NCI-H2196 (cell line): Measurements from ENCODE around the gene STUM.
"Not testable (repeated sequence)": the region's sequence is repeated elsewhere in the genome, so short reads cannot be mapped to it uniquely, and the experiment has no call there.

Experiments
- DNase-seq: peaks from one replicate; lab custom pipeline; 2025; ENCODE audit not compliant: unreplicated experiment; lab: John Stamatoyannopoulos, UW

The STUM gene

DNA sequence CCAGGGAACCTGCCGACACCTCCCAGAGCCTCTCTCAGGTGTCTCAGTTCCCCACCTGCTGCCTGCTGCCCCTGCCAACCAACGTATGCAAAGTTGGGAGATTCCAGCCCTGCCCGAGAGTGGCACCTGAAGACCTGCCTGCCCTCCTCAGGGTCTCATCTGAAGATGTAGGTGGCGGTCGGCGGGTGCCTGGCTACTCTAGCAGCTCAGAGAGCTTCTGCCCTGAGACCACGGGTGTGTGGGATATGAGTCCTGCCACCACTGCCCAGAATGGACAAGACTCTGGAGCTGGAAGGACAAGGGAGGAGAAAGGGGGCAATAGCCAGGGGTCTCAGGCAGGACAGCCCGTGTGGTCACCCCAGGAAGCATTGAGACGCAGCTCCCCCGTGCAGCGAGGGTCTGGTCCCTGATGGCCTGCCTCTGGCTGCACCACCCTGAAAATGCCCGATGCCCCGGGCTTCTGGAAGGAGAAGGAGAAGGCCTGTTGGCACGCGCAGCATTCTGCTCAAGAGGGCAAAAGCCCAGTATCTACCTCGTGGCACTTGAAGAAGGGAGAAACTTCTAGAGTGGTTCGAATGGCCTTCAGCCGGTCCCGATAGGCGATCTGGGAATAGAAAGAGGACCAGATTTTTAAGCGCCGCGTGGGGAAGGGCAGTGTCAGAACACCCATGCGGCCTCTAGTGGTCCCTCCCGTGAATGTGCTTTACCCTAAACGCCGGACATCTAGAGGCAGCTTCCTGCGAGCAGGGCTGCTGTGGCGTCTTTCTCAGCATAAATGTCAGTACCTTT lies 88.8 kb downstream of the STUM start:
- DNase-seq, result no peak

GRCh38 chr1:226638001-226638601 lies 89.5 kb downstream of the STUM start:
- no peak for DNase-seq

DNA sequence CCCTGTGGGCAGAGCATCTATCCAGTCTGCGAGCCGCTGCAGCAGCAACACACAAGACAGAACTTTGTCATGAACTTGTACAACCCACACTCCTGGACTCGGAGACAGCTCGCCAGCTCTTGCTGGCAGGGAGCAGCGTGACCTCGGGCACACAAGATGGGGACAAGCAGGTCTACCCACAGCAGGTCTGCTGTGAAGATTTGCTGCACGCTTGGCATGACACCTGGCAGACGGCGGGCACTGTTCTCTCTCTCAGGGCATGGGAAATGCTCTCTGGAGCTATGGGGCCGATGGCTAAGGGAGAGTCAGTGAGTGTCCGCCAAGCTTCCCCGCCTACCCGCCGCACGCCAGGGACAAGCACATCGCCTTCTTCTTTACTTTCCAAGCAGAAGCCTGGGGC lies 90.0 kb downstream of the STUM start:
- DNase-seq, result no peak

DNA sequence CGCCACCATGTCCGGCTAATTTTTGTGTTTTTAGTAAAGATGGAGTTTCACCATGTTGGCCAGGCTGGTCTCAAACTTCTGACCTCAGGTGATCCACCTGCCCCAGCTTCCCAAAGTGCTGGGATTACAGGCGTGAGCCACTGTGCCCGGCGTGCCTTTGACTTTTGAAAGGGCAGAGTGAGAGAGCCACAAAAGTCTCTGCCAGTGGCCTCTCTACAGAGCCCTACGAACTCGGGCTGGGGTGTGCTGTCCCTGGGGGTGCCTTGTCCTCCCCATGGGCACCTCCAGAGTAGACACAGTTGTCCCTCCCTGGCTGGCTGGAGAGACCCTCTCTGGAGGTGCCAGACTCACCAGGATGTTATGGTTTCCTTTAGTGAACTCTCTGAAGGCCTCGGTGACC lies 90.6 kb downstream of the STUM start:
- not testable (repeated sequence) for DNase-seq

GRCh38 chr1:226639631-226640061 lies 91.1 kb downstream of the STUM start:
- DNase-seq, result no peak

DNA sequence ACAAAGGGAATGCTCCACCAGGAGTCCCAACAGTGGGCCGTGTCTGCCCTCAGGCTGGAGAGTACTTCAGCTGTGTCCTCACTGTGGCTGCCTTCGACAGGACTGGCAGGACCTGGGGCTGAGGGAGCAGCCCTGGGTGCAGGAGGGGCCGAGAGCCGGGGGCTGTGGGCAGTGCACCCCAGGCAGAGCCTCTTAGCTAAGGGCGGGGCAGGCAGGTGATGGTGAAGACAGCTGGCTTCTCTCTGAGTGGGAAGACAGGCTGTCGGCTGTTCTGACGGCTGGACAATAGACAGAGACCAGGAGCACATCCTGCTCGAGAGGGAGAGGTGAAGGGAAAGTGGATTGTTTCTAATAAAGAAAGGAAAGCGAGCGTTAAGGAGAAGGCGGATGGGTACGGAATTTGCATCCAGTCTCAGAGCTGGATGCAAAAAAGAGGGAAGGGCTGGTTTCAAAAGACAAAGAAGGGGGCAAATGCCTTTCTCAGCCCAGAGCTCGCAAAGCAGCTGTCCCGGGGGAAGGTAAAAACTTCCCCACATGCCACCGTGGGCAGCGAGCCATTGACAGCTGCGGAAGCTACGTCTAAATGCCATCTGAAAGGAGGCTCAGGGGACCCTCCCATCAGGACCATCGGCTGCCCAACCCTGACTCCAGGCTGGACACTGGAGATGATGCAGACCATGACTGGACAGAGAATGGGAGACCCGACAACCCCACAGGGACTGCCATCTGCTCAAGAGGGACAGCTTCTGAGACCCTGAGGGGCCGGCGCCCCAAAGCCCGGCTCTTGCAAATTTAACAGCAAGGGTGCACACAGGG lies 92.0 kb downstream of the STUM start:
- no peak for DNase-seq

GRCh38 chr1:226641671-226642231 lies 93.2 kb downstream of the STUM start:
- DNase-seq, result no peak

DNA sequence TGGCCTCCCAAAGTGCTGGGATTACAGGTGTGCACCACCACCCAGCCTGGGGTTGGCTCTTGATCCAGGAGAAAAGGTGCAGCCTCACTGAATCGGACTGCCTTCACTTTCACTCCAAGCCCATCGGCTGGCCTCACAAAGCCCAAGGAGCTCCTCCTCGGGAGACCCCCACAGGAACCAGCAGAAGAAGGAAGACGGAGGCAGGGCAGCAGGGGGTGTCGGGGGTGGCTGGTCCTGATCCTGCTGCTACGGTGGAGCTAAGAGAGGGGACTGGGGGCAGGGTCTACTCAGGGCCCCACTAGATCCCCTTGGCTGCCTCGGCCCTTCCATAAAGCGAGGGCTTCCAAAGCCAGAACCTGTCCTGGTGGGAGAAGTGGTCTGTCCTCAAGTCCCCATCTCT lies 93.9 kb downstream of the STUM start:
- no peak for DNase-seq

DNA sequence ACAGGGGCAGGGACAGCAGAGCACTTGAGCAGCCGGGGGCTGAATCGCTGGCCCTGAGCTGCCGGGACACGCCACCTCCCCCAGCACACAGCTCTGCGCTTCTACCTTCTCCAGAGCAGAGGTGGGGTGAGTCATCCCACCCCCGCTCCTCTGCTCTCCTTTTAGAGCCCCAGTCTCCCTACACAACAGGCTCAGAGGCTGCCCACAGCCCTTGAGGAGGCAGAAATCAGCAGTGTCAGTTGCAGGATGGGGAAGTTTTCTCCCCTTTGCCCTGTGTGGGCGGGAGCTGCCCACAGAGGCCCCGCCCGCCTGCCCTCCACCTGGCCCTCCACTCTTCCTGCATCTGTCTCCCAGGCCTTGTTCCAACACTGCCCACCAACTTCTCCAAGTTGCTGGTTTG lies 94.6 kb downstream of the STUM start:
- DNase-seq, result no peak

DNA sequence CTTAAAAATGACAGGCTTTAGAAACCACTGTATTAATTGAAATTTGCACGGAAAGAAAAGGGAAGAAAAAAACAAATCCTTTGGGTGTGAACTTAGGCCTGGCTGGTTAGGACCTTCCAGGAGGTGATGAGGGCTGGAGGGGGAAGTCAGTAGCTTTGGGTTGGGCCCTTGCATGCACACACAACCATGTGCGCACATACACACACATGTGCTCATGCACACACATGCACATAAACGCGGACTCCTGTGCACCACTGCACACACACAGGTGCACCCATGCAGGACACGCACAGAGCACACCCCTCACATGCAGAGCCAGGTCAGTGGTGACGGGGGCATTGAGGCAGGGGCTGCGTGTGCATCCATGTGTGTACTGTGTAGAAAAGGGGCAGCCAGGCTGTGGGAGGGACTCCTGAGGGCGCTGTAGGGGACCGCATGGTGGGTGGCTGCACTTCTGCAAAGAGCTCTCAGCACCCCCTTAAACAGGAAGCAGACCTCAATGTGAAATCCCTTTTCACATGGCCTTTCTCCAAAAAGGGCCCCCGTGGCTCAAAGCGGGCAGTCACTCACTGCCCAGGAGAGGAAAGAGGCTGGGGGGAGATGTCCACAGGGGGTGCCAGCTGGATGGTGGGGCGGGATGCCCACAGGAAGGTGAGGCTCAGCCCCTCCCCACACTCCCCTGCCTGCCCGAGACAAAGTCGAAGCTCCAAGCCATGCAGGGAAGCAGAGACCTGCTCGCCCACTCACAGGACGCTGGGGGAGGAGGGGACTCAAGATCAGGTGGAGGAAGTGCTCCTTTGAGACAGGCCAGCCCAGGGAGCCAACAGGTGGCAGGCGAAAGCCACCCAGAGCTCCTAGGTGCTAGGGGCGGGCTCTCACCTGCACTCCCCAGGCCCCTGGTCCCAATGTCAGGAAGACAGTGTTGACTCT lies 95.3 kb downstream of the STUM start:
- DNase-seq, result no peak

- DNase-seq, result no peak
Observed at GRCh38 chr1:226644541-226645176, 96.1 kb downstream of the STUM start.

DNA sequence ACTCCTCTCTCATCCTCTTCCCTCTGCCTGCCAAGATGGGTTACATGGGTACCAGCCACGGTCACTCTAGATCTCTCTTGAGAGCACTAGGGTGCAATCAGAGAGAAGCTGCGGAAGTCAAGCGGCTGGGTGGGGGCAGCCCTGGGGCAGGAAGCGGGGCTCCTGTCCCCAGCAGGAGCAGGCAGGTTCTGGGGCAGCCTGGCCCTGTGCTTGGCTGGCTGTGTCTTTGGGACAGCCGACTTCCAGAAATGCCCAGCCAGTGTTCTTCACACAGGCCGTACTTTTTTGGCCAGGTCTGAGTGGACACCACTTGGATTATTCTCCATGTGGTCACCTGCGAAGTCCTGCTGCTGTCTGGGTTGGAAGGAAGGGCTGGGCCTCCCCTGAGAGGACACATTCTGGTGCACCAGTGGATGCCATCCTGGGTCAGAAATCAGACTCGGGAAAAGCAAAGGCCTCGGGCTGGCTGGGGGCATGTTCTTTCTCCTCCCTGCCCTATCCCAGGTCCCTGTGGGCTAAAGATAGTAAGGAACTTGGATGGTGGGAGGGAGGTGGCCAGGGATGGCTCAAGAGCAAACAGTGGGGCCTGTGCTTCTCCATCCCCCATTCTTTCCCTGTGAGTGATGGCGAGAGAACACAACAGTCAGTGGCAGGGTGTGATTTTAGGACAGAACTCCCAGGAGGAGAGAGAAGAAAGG lies 96.9 kb downstream of the STUM start:
- no peak for DNase-seq

DNA sequence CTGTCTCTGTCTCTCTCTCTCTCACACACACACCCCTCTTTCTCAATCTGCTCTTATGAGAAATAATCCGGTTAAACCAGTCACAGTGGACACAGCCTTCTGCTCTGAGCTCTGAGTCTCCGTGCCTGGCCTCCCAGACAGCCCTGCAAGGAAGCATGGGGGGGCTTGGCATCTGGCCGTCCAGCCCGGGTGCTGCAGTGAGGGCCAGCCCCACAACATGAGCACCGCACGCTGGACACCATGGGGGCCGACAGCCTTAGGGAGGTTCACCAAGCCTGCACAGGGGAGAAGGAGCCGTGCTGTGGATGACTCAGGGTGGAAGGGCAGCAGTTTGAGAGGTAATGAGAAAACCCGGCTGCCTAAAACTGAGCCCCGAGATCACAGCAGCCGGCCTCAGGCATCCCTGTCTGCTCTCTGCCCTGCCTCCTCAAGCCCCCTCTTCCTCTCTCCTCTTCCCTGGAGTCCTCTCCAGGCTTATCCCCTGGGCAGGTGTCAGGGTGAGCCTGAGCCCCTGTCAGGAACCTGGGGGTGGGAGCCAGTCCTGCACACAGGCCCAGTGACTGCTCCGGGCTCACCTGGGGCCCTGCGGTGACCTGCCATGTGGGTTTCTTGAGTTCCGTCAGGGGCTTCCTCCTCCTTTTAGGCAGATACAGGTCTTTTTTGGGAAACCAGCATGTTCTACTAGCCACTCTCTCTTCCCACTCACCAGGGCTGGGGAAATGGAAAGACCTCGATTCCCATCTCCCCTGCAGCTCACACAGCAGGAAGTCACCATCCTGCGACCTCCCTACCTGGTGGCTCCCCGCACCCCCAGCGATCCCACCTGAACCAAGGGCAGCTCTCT lies 97.7 kb downstream of the STUM start:
- no peak for DNase-seq

GRCh38 chr1:226646870-226647449 lies 98.4 kb downstream of the STUM start:
- DNase-seq, result no peak

- DNase-seq, result no peak
Observed at GRCh38 chr1:226647719-226648118, 99.2 kb downstream of the STUM start.

GRCh38 chr1:226648421-226648820 lies 99.9 kb downstream of the STUM start:
- DNase-seq, result no peak

DNA sequence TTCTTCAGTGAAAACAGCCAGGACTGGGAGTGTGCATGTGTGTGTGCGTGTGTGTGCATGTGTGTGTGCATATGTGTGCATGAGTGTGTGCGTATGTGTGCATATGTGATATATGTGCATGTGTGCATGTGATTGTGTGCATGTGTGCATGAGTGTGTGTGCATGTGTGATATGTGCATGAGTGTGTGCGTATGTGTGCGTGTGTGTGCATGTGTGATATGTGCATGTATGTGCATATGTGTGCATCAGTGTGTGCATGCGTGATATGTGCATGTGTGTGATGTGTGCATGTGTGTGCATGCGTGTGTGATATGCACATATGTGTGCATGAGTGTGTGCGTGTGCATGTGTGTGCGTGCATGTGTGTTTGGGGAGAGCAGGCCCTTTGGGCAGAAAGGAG lies 100.7 kb downstream of the STUM start:
- no peak for DNase-seq

- peak; percentile 20 for DNase-seq
Observed at GRCh38 chr1:226649780-226650179, 101.2 kb downstream of the STUM start.
